Neural progenitor cell (in vitro differentiated cells): ENCODE data around the gene AKR1B1. TPM values are rescaled to one million over a fixed set of nuclear protein-coding genes. Genes with fewer than 3 reads are reported as not detected.

Source experiments
- DNase-seq: peaks from one replicate; pipeline ENCODE4 v3.0.0-alpha.2; 2016; ENCODE audit warnings: low spot score
- H2AFZ ChIP-seq: fragments of 200-600 bp; sonication (generic); replicated peaks from 2 replicates; pipeline ENCODE4 v1.6.1; 2016; ENCODE audit warnings: antibody characterized with exemption
- H3F3A ChIP-seq: fragments of 200-600 bp; sonication (generic); 2 replicates; pipeline ENCODE4 v1.6.1; 2016; ENCODE audit warnings: antibody characterized with exemption, low read depth
- H3K27ac ChIP-seq: fragments of 200-600 bp; sonication (generic); 2 replicates; pipeline ENCODE4 v1.5.1; 2016; ENCODE audit warnings: mild to moderate bottlenecking
- H3K27me3 ChIP-seq: fragments of 200-600 bp; sonication (generic); 2 replicates; pipeline ENCODE4 v1.6.1; 2016; ENCODE audit warnings: mild to moderate bottlenecking, moderate library complexity
- H3K36me3 ChIP-seq: fragments of 200-600 bp; sonication (generic); 2 replicates; pipeline ENCODE4 v1.5.1; 2016
- H3K4me1 ChIP-seq: fragments of 200-600 bp; sonication (generic); 2 replicates; pipeline ENCODE4 v1.6.1; 2016; ENCODE audit warnings: mixed run types
- H3K4me2 ChIP-seq: fragments of 200-600 bp; sonication (generic); 2 replicates; pipeline ENCODE4 v1.6.1; 2016
- H3K4me3 ChIP-seq: fragments of 200-600 bp; sonication (generic); 2 replicates; pipeline ENCODE4 v1.5.1; 2016
- H3K79me2 ChIP-seq: fragments of 200-600 bp; sonication (generic); 2 replicates; pipeline ENCODE4 v1.6.1; 2016; ENCODE audit warnings: low read depth
- H3K9ac ChIP-seq: fragments of 200-600 bp; sonication (generic); 2 replicates; pipeline ENCODE4 v1.6.1; 2016
- H3K9me3 ChIP-seq: fragments of 200-600 bp; sonication (generic); 2 replicates; pipeline ENCODE4 v1.5.1; 2016; ENCODE audit warnings: low read depth
- H4K20me1 ChIP-seq: fragments of 200-600 bp; sonication (generic); 2 replicates; pipeline ENCODE4 v1.6.1; 2016; ENCODE audit warnings: low read depth
- H3K27ac Mint-ChIP-seq: 3 replicates; pipeline ENCODE4 v1.8.0; 2021; ENCODE audit warnings: mixed read lengths
- H3K27me3 Mint-ChIP-seq: 2 replicates; pipeline ENCODE4 v1.8.0; 2022; ENCODE audit warnings: low read depth, mild to moderate bottlenecking, inconsistent platforms, moderate library complexity, mixed read lengths; ENCODE audit not compliant: insufficient read depth
- H3K36me3 Mint-ChIP-seq: 3 replicates; pipeline ENCODE4 v1.8.0; 2021; ENCODE audit warnings: mixed read lengths
- H3K4me1 Mint-ChIP-seq: 3 replicates; pipeline ENCODE4 v1.8.0; 2021; ENCODE audit warnings: mixed read lengths
- H3K4me3 Mint-ChIP-seq: 3 replicates; pipeline ENCODE4 v1.8.0; 2021; ENCODE audit warnings: mild to moderate bottlenecking, moderate library complexity, mixed read lengths
- H3K9me3 Mint-ChIP-seq: 3 replicates; pipeline ENCODE4 v1.8.0; 2020; ENCODE audit warnings: mixed read lengths
- EZH2 ChIP-seq: fragments of 200-600 bp; sonication (generic); IDR thresholded peaks from 2 replicates; pipeline ENCODE4 v1.6.1; 2017; ENCODE audit warnings: antibody characterized with exemption, mild to moderate bottlenecking, moderate library complexity
- EZH2phosphoT487 ChIP-seq: fragments of 200-600 bp; sonication (generic); IDR thresholded peaks from 2 replicates; pipeline ENCODE4 v1.6.1; 2017; ENCODE audit warnings: antibody characterized with exemption
- total RNA-seq: library from RNA; depleted of rRNA; stranded (reverse); fragments of >200 nt; gene quantifications from 2 replicates; pipeline ENCODE4 v1.2.3, GENCODE V29; 2015; ENCODE audit warnings: low replicate concordance
- TF ChIP-seq, protein P1 (sequence below): fragments of 200-600 bp; sonication (generic); IDR thresholded peaks from 2 replicates; pipeline ENCODE4 v1.5.1; 2017; ENCODE audit warnings: antibody characterized with exemption, mild to moderate bottlenecking

AKR1B1 gene
- total RNA-seq, 1 donor from 2014 or later = 105 TPM

GRCh38 chr7:134447383-134447782 lies 11.5 kb downstream of the AKR1B1 start:
- Mint-ChIP-seq H3K27ac (no peak overlapping the region), H3K4me3 (no peak overlapping the region), H3K36me3 (peaks cover 26% of the 10 kb centered on the region), H3K9me3 (no peaks in the 10 kb centered on the region), H3K4me1 (peaks cover 4% of the 10 kb centered on the region), H3K27me3 (no peaks in the 10 kb centered on the region)
- Histone ChIP-seq H3K79me2 (no peaks in the 10 kb centered on the region), H2AFZ (no peak overlapping the region), H3F3A (no peaks in the 10 kb centered on the region), H4K20me1 (no peaks in the 10 kb centered on the region), H3K4me2 (no peak overlapping the region), H3K36me3 (no peaks in the 10 kb centered on the region), H3K4me3 (no peak overlapping the region), H3K27ac (no peak overlapping the region), H3K4me1 (no peaks in the 10 kb centered on the region), H3K9me3 (no peaks in the 10 kb centered on the region), H3K9ac (no peak overlapping the region), H3K27me3 (no peaks in the 10 kb centered on the region)
- TF ChIP-seq, protein P1, sequence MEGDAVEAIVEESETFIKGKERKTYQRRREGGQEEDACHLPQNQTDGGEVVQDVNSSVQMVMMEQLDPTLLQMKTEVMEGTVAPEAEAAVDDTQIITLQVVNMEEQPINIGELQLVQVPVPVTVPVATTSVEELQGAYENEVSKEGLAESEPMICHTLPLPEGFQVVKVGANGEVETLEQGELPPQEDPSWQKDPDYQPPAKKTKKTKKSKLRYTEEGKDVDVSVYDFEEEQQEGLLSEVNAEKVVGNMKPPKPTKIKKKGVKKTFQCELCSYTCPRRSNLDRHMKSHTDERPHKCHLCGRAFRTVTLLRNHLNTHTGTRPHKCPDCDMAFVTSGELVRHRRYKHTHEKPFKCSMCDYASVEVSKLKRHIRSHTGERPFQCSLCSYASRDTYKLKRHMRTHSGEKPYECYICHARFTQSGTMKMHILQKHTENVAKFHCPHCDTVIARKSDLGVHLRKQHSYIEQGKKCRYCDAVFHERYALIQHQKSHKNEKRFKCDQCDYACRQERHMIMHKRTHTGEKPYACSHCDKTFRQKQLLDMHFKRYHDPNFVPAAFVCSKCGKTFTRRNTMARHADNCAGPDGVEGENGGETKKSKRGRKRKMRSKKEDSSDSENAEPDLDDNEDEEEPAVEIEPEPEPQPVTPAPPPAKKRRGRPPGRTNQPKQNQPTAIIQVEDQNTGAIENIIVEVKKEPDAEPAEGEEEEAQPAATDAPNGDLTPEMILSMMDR = no peak
- no peak for DNase-seq

DNA sequence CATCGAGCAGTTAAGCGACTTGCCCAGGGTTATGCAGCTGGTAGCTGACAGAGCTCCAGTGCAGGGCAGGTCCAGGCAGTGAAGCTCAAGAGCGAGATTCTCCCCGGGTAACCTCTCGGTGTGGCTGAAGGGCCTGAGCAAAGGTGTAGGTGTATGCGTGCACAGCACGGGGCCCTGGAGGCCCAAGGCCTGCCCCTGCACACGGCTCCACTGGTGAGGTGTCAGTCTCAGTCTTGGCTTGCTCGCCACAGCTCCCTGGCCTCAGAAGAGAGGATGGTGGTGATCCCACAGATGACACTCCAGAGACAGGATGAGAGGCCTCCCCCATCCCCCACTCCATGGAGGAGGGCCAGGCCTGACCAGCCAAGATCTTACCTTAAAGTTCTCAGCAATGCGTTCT lies 12.0 kb downstream of the AKR1B1 start:
- Histone ChIP-seq H3K4me3 (no peak overlapping the region), H3K4me2 (no peak overlapping the region), H3F3A (no peaks in the 10 kb centered on the region), H4K20me1 (no peaks in the 10 kb centered on the region), H3K4me1 (no peaks in the 10 kb centered on the region), H3K9me3 (no peaks in the 10 kb centered on the region), H3K27ac (no peak overlapping the region), H3K79me2 (no peaks in the 10 kb centered on the region), H2AFZ (no peak overlapping the region), H3K36me3 (no peaks in the 10 kb centered on the region), H3K9ac (no peak overlapping the region), H3K27me3 (no peaks in the 10 kb centered on the region)
- Mint-ChIP-seq H3K27ac (no peak overlapping the region), H3K4me3 (no peak overlapping the region), H3K9me3 (no peaks in the 10 kb centered on the region), H3K4me1 (no peaks in the 10 kb centered on the region), H3K27me3 (no peaks in the 10 kb centered on the region), H3K36me3 (peaks cover 29% of the 10 kb centered on the region)
- TF ChIP-seq EZH2phosphoT487 = no peak
- TF ChIP-seq, protein P1 = no peak
- TF ChIP-seq EZH2 = no peak
- no peak for DNase-seq

DNA sequence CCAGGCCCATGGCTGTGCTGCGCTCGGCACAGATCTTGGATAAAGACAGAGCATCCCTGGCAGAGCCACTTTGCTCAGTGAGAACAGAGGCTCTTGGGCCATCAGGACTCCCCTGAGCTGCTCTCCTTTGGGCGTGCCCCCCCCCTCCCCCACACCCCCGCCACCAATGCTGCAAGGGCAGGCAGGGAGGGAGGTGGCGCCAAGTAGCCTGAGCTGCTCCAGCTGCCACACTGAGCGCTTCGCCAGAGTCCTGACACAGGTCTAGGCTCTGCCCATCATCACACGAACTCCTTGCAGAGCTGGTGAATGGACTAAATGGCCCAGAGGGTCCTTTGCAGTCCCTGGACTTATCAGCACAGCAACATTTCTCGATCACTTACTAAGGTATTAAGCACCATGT lies 12.5 kb downstream of the AKR1B1 start:
- no peaks in the 10 kb centered on the region for H3K4me1 Mint-ChIP-seq
- Histone ChIP-seq H4K20me1 (no peaks in the 10 kb centered on the region), H3K79me2 (no peaks in the 10 kb centered on the region), H2AFZ (no peak overlapping the region), H3K27ac (no peak overlapping the region), H3K4me3 (no peak overlapping the region), H3F3A (no peaks in the 10 kb centered on the region), H3K9me3 (no peaks in the 10 kb centered on the region), H3K9ac (no peak overlapping the region), H3K36me3 (no peaks in the 10 kb centered on the region), H3K4me2 (no peak overlapping the region), H3K27me3 (no peaks in the 10 kb centered on the region), H3K4me1 (no peaks in the 10 kb centered on the region)
- TF ChIP-seq, protein P1 = no peak
- TF ChIP-seq EZH2phosphoT487 (no peak), EZH2 (no peak)
- H3K27me3 Mint-ChIP-seq = no peaks in the 10 kb centered on the region
- H3K36me3 Mint-ChIP-seq = peaks cover 29% of the 10 kb centered on the region
- no peaks in the 10 kb centered on the region for H3K9me3 Mint-ChIP-seq
- no peak overlapping the region for H3K27ac Mint-ChIP-seq
- no peak for DNase-seq
- no peak overlapping the region for H3K4me3 Mint-ChIP-seq

DNA sequence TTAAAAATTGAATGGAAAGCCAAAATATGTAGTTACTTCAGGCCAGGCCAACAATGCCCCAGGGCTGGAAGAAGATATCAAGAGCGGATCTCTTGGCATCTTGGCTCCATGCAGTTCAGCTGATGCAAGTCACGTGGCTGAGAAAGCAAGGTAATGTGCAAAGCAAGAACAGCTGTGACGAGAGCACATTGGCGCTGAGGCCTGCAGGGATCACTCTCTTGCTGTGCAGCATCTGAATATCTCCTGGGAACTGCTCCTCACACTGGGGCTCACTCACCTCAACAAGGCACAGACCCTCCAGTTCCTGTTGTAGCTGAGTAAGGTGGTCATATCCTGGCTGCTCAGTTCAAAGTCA lies 14.0 kb downstream of the AKR1B1 start:
- H3K4me1 Mint-ChIP-seq = no peaks in the 10 kb centered on the region
- no peak overlapping the region for H3K27ac Mint-ChIP-seq
- no peak overlapping the region for H3K9ac ChIP-seq
- H2AFZ ChIP-seq = no peak overlapping the region
- H3K4me1 ChIP-seq = no peaks in the 10 kb centered on the region
- no peaks in the 10 kb centered on the region for H3K27me3 Mint-ChIP-seq
- H3F3A ChIP-seq = no peaks in the 10 kb centered on the region
- H3K4me2 ChIP-seq = no peak overlapping the region
- peaks cover 41% of the 10 kb centered on the region for H3K36me3 Mint-ChIP-seq
- no peak for DNase-seq
- H3K9me3 ChIP-seq = no peaks in the 10 kb centered on the region
- H3K27me3 ChIP-seq = no peaks in the 10 kb centered on the region
- H4K20me1 ChIP-seq = no peaks in the 10 kb centered on the region
- H3K36me3 ChIP-seq = no peaks in the 10 kb centered on the region
- TF ChIP-seq EZH2 (no peak), EZH2phosphoT487 (no peak)
- TF ChIP-seq, protein P1 = no peak
- H3K4me3 ChIP-seq = no peak overlapping the region
- no peak overlapping the region for H3K4me3 Mint-ChIP-seq
- no peak overlapping the region for H3K27ac ChIP-seq
- no peaks in the 10 kb centered on the region for H3K9me3 Mint-ChIP-seq
- H3K79me2 ChIP-seq = no peaks in the 10 kb centered on the region
